BE2C (cell line): Measurements from ENCODE around the gene NYNRIN. TPM values are rescaled to one million over a fixed set of nuclear protein-coding genes. Genes with fewer than 3 reads are reported as not detected.
"Not testable (repeated sequence)": the region's sequence is repeated elsewhere in the genome, so short reads cannot be mapped to it uniquely, and the experiment has no call there.

ENCODE experiments used
- DNase-seq: peaks from one replicate; pipeline ENCODE4 v3.0.0-alpha.2; 2020
- H3K27me3 ChIP-seq: fragments of 250-450 bp; sonication (Bioruptor Pico); 2 replicates; pipeline ENCODE4 v1.5.1; 2020; ENCODE audit warnings: mild to moderate bottlenecking
- H3K36me3 ChIP-seq: fragments of 250-450 bp; sonication (Bioruptor Pico); 2 replicates; pipeline ENCODE4 v1.5.1; 2020; ENCODE audit warnings: mild to moderate bottlenecking
- H3K4me1 ChIP-seq: fragments of 250-450 bp; sonication (Bioruptor Pico); 2 replicates; pipeline ENCODE4 v1.5.1; 2020
- H3K4me3 ChIP-seq: 2 replicates; pipeline ENCODE4 v1.5.1; 2011; ENCODE audit warnings: low read depth, low read length
- H3K9me3 ChIP-seq: fragments of 250-450 bp; sonication (Bioruptor Pico); 2 replicates; pipeline ENCODE4 v1.5.1; 2020
- CTCF ChIP-seq: IDR thresholded peaks from 2 replicates; pipeline ENCODE4 v1.5.1; 2012; ENCODE audit warnings: mild to moderate bottlenecking, low read depth, low read length
- polyA plus RNA-seq: library from polyadenylated mRNA; unstranded; fragments of >200 nt; gene quantifications from one replicate; pipeline ENCODE4 v1.2.1, GENCODE V29; 2012; ENCODE audit warnings: low read depth, missing spikeins; ENCODE audit not compliant: insufficient read length, insufficient read depth

The NYNRIN gene
- polyA plus RNA-seq, result 11.9 TPM

DNA sequence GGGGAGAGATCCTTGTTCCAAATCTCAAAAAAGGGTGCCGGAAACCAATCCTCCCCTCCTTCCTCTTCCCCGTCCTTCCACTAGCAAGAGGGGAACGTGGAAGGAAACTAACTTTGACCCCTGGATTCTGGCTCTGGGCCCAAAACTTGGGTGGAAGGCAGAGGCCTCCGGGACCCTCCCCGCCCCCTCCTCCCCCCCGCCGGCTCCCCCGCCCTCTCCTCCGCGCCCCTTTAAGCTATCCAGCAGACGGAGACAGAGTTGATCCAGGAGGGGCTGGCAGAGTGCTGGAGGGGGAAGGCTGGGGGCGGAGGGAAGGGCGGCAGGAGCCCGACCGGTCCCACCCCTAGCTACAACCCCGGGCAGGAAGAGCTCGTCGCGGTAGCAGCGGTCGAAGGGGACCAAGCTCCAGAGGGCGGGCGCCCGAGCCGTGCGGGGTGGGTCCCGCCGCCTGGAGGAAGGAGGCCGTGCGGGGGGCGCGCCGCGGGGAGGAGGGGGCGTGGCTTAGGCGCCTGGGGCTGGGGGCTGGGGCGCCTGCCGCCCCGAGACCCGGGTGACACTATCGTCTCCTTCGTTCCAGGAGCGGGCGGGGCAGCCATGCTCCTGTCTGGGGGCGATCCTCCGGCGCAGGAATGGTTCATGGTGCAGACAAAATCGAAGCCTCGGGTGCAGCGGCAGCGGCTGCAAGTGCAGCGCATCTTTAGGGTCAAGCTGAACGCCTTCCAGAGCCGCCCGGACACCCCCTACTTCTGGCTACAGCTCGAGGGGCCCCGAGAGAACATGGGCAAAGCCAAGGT is at the start of gene NYNRIN:
Gene NYNRIN, plus strand, starts transcription at position 351 of the 794 bp plus-strand sequence. Its CDS starts 244 bp downstream, at position 595.
- DNase-seq, result peak; percentile 67
- Histone ChIP-seq H3K9me3 (no peaks in the 10 kb centered on the region), H3K36me3 (no peaks in the 10 kb centered on the region), H3K4me1 (peaks cover 3% of the 10 kb centered on the region; the same call in 1 of the 2 replicates), H3K27me3 (no peaks in the 10 kb centered on the region), H3K4me3 (peak within 1 kb of the TSS; percentile 59)
- no peak for TF ChIP-seq CTCF

DNA sequence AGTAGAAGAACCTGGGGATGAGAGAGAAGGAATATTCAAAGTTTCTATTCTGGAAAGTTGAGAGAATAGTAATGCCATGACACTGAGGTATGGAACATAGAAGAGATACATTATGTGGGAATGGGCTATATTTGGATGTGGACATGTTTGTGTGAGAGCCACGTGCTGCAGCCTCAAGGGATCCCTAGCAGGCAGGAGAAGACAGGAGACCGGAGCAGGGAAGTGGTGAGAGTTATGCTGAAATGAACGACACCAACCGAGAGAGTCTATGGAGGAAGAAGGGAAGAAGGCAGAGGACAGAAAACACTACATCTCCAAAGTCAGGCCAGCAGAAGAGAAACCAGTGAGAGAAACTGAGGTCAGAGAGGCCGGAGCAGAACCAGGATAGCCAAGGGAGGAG is 49.1 kb upstream of the NYNRIN start:
- DNase-seq, result no peak
- H3K9me3 ChIP-seq, result no peaks in the 10 kb centered on the region
- no peak for TF ChIP-seq CTCF
- peaks cover 78% of the 10 kb centered on the region for H3K27me3 ChIP-seq
- H3K4me3 ChIP-seq, result no peak overlapping the region
- H3K4me1 ChIP-seq, result no peaks in the 10 kb centered on the region
- H3K36me3 ChIP-seq, result no peaks in the 10 kb centered on the region

DNA sequence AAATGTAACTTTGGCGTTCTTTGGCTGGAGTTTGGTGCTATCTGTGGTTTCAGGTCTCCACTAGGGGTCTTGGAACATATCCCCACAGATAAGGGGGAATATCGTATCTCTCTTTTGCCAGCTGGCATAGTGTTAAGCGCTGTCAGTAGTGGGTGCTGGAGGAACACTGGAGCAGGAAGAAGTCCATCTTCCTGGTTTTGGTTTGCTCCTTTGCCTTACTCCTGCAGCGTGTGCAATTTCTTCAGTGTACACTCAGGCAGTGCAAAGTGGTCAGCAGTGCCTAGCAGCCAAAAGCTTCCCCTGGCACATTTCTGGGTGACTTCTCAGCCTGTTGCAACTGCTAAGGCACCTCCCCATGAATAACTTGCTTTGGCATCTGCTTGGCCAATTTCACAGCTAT is 47.3 kb upstream of the NYNRIN start:
- Histone ChIP-seq H3K4me1 (no peaks in the 10 kb centered on the region), H3K9me3 (no peaks in the 10 kb centered on the region), H3K27me3 (peaks cover 68% of the 10 kb centered on the region), H3K4me3 (no peak overlapping the region), H3K36me3 (no peaks in the 10 kb centered on the region)
- TF ChIP-seq CTCF, result peak; percentile 38
- DNase-seq, result no peak

GRCh38 chr14:24353559-24354481 is 45.0 kb upstream of the NYNRIN start:
- Histone ChIP-seq H3K27me3 (peaks cover 46% of the 10 kb centered on the region), H3K4me1 (no peaks in the 10 kb centered on the region), H3K9me3 (no peaks in the 10 kb centered on the region), H3K36me3 (no peaks in the 10 kb centered on the region), H3K4me3 (no peak overlapping the region)
- no peak for TF ChIP-seq CTCF
- no peak for DNase-seq

GRCh38 chr14:24354482-24354825 is 44.3 kb upstream of the NYNRIN start:
- H3K4me3 ChIP-seq, DNase-seq, H3K9me3 ChIP-seq, H3K4me1 ChIP-seq, H3K36me3 ChIP-seq: not testable (repeated sequence)
- H3K27me3 ChIP-seq, result peaks cover 40% of the 10 kb centered on the region

GRCh38 chr14:24355009-24355408 is 43.8 kb upstream of the NYNRIN start:
- no peak for TF ChIP-seq CTCF

More at GRCh38 chr14:24355009-24355408, 43.8 kb upstream of the NYNRIN start:
- no peaks in the 10 kb centered on the region for H3K4me1 ChIP-seq
- peaks cover 35% of the 10 kb centered on the region for H3K27me3 ChIP-seq
- no peak overlapping the region for H3K4me3 ChIP-seq
- H3K9me3 ChIP-seq, result no peaks in the 10 kb centered on the region
- no peaks in the 10 kb centered on the region for H3K36me3 ChIP-seq
- no peak for DNase-seq
